OCI-LY1 (cell line): ENCODE measurements around the gene RAD51B.

ENCODE experiments used
- CTCF ChIP-seq: fragments of 200-600 bp; sonication (generic), shearing (Covaris generic); IDR thresholded peaks from 2 replicates; pipeline ENCODE4 v1.5.1; 2017; ENCODE audit warnings: mild to moderate bottlenecking, antibody characterized with exemption, low read length, moderate library complexity, mixed read lengths
- EZH2 ChIP-seq: fragments of 200-600 bp; sonication (generic), shearing (Covaris generic); IDR thresholded peaks from 2 replicates; pipeline ENCODE4 v1.8.0; 2017; ENCODE audit warnings: borderline replicate concordance, mixed run types, mild to moderate bottlenecking, antibody characterized with exemption, low read length, moderate library complexity, mixed read lengths

GRCh38 chr14:68076451-68076850 lies 256.9 kb downstream of the RAD51B start:
- no peak for TF ChIP-seq CTCF
- TF ChIP-seq EZH2, result no peak
